Body of pancreas (tissue), 4 donors: ENCODE data around the gene SYNE2.

Experiments
- POLR2A ChIP-seq, 3 donors: fragments of 450-650 bp; IDR thresholded peaks; one replicate each; pipeline ENCODE4 v1.6.1; 2016; ENCODE audit warnings: antibody characterized with exemption in 3 of 3, mild to moderate bottlenecking in 2 of 3
- TF ChIP-seq, protein P1 (sequence below), 7 experiments: fragments of 450-650 bp in 4 of 7; fragments of 200-600 bp in 3 of 7; sonication (generic) in 3 of 7; IDR thresholded peaks; one replicate each; pipeline ENCODE4 v1.5.1; 2016 to 2019; ENCODE audit warnings: antibody characterized with exemption in 7 of 7

DNA sequence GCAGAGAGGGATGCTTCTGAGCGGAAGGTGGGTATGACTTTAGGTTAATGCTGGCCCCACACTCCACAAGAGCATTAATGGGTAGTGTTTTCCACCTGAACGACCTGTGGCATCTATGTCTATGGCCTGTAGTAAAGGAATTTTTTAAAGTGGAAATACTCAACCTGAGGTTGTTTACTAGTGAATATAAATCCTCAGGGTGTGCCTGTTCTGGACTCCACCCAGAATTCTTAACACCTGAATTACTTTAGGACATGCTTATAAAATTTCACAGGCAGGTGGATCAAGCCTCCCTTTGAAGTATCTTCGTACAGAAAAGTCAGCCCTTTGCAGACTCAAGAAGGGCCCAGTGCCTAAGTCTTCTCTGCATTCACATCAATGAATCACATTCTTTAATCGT lies 245.3 kb downstream of the SYNE2 start:
- TF ChIP-seq, protein P1, sequence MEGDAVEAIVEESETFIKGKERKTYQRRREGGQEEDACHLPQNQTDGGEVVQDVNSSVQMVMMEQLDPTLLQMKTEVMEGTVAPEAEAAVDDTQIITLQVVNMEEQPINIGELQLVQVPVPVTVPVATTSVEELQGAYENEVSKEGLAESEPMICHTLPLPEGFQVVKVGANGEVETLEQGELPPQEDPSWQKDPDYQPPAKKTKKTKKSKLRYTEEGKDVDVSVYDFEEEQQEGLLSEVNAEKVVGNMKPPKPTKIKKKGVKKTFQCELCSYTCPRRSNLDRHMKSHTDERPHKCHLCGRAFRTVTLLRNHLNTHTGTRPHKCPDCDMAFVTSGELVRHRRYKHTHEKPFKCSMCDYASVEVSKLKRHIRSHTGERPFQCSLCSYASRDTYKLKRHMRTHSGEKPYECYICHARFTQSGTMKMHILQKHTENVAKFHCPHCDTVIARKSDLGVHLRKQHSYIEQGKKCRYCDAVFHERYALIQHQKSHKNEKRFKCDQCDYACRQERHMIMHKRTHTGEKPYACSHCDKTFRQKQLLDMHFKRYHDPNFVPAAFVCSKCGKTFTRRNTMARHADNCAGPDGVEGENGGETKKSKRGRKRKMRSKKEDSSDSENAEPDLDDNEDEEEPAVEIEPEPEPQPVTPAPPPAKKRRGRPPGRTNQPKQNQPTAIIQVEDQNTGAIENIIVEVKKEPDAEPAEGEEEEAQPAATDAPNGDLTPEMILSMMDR (IDR thresholded peaks at IDR 0.05): no peak
- TF ChIP-seq POLR2A (IDR thresholded peaks at IDR 0.05): no peak
